Measurements from ENCODE around the gene GPR119. TPM values are rescaled to one million over a fixed set of nuclear protein-coding genes. Genes with fewer than 3 reads are reported as not detected.

Gene GPR119
- total RNA-seq, 1 donor from 2014 or later: not detected

DNA sequence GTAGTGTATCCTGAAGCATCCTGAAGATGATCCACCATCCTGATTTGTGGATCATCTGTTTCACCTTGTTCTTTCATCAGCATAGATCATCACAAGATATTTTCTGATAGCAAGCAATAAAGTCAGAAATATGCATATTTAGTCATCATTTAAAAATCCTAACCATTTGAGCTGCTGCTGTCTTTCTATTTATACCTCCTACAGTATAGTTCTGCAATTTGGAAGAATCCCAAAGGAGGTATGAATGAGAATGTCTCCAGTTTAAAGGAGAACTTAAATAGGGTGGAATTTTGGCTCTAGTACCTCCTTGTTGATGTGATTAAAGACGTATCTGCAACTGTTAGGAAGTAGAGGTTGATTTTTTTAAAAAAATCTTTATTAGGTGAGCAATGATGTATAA is 38.2 kb downstream of the GPR119 start:
- no peak for DNase-seq (ENCODE audit: low spot score)
- Histone ChIP-seq H3K9ac (no peak overlapping the region), H3K4me2 (no peak overlapping the region), H3K36me3 (no peaks in the 10 kb centered on the region), H3K79me2 (ENCODE audit: low read depth) (no peaks in the 10 kb centered on the region), H3K9me3 (ENCODE audit: low read depth) (no peaks in the 10 kb centered on the region), H3F3A (ENCODE audit: low read depth) (no peaks in the 10 kb centered on the region), H3K4me1 (no peaks in the 10 kb centered on the region), H4K20me1 (ENCODE audit: low read depth) (no peaks in the 10 kb centered on the region), H3K27me3 (no peaks in the 10 kb centered on the region), H2AFZ (replicated peaks) (no peak overlapping the region), H3K27ac (no peak overlapping the region), H3K4me3 (no peak overlapping the region)
- no peaks in the 10 kb centered on the region for H3K36me3 Mint-ChIP-seq
- H3K27ac Mint-ChIP-seq: no peak overlapping the region
- H3K27me3 Mint-ChIP-seq (ENCODE audit: insufficient read depth, low read depth): no peaks in the 10 kb centered on the region
- H3K9me3 Mint-ChIP-seq: no peaks in the 10 kb centered on the region
- H3K4me1 Mint-ChIP-seq: peaks cover 7% of the 10 kb centered on the region
- no peak overlapping the region for H3K4me3 Mint-ChIP-seq
- TF ChIP-seq EZH2phosphoT487 (IDR thresholded peaks at IDR 0.05) (no peak), EZH2 (IDR thresholded peaks at IDR 0.05) (no peak)
- TF ChIP-seq, protein P1, sequence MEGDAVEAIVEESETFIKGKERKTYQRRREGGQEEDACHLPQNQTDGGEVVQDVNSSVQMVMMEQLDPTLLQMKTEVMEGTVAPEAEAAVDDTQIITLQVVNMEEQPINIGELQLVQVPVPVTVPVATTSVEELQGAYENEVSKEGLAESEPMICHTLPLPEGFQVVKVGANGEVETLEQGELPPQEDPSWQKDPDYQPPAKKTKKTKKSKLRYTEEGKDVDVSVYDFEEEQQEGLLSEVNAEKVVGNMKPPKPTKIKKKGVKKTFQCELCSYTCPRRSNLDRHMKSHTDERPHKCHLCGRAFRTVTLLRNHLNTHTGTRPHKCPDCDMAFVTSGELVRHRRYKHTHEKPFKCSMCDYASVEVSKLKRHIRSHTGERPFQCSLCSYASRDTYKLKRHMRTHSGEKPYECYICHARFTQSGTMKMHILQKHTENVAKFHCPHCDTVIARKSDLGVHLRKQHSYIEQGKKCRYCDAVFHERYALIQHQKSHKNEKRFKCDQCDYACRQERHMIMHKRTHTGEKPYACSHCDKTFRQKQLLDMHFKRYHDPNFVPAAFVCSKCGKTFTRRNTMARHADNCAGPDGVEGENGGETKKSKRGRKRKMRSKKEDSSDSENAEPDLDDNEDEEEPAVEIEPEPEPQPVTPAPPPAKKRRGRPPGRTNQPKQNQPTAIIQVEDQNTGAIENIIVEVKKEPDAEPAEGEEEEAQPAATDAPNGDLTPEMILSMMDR (IDR thresholded peaks at IDR 0.05): no peak

DNA sequence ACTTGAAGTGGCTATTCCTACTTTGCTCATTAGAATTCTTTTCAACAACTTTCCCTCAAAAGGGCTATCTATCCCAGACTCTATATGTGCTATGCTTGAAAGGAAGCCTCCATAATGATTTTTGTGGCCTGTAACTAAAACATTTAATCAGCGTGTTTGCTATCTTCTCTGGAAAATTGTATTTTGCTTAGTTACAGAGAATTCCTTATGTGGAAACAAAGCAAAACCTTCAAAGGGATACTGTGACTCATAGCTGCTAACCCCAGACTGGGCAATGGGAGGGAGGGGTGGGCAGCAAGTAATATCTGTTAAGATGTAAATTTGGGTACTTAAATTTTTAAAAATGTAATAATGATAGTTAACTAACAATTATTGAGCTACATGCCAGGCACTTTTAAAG is 42.1 kb downstream of the GPR119 start:
- no peak overlapping the region for H3K27ac Mint-ChIP-seq
- no peak overlapping the region for H3K9ac ChIP-seq
- no peak for DNase-seq (ENCODE audit: low spot score)

DNA sequence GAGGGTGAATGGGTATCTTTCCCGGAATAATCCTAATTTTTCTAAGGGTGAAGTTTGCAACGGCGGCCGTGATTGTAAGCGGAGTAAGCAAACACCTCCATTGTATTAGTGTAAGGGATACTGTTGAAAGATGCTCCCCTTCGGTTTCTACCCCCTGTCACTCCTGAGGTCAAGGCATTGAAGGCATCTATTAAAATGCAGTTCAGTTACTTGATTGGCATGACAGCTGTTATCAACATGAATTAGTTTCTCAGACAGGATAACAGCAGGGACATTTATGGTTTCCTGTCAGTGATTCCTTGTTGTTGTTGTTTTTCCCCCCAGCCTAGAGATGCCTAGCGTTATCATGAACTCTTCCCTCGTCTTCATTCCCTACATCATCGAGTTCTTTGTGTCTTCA is 45.2 kb downstream of the GPR119 start:
- Mint-ChIP-seq H3K4me1 (peaks cover 31% of the 10 kb centered on the region), H3K27ac (peak overlapping the region; percentile 82), H3K4me3 (peak overlapping the region; percentile 96), H3K36me3 (no peaks in the 10 kb centered on the region), H3K9me3 (no peaks in the 10 kb centered on the region), H3K27me3 (ENCODE audit: insufficient read depth, low read depth) (peaks cover 2% of the 10 kb centered on the region)
- H3K4me2 ChIP-seq: peak overlapping the region; percentile 73
- no peak overlapping the region for H3K27ac ChIP-seq
- H3K9me3 ChIP-seq (ENCODE audit: low read depth): no peaks in the 10 kb centered on the region
- no peaks in the 10 kb centered on the region for H3K36me3 ChIP-seq
- H4K20me1 ChIP-seq (ENCODE audit: low read depth): no peaks in the 10 kb centered on the region
- no peaks in the 10 kb centered on the region for H3K27me3 ChIP-seq
- H3F3A ChIP-seq (ENCODE audit: low read depth): no peaks in the 10 kb centered on the region
- H3K4me3 ChIP-seq: peak overlapping the region; percentile 56
- DNase-seq (ENCODE audit: low spot score): no peak
- H3K9ac ChIP-seq: no peak overlapping the region
- TF ChIP-seq, protein P1 (IDR thresholded peaks at IDR 0.05): no peak
- TF ChIP-seq EZH2 (IDR thresholded peaks at IDR 0.05): no peak
- no peak for TF ChIP-seq EZH2phosphoT487 (IDR thresholded peaks at IDR 0.05)
- no peaks in the 10 kb centered on the region for H3K4me1 ChIP-seq
- H3K79me2 ChIP-seq (ENCODE audit: low read depth): no peaks in the 10 kb centered on the region
- H2AFZ ChIP-seq (replicated peaks): peak overlapping the region; percentile 54

More for the DNA sequence above, 42.1 kb downstream of the GPR119 start:
- H3K27me3 Mint-ChIP-seq (ENCODE audit: insufficient read depth, low read depth): peaks cover 2% of the 10 kb centered on the region
- Histone ChIP-seq H3K9me3 (ENCODE audit: low read depth) (no peaks in the 10 kb centered on the region), H3K27ac (no peak overlapping the region), H2AFZ (replicated peaks) (no peak overlapping the region), H3K4me2 (no peak overlapping the region), H4K20me1 (ENCODE audit: low read depth) (no peaks in the 10 kb centered on the region), H3K27me3 (no peaks in the 10 kb centered on the region), H3K4me3 (no peak overlapping the region), H3K36me3 (no peaks in the 10 kb centered on the region), H3K79me2 (ENCODE audit: low read depth) (no peaks in the 10 kb centered on the region), H3K4me1 (no peaks in the 10 kb centered on the region), H3F3A (ENCODE audit: low read depth) (no peaks in the 10 kb centered on the region)
- H3K36me3 Mint-ChIP-seq: no peaks in the 10 kb centered on the region
- peaks cover 31% of the 10 kb centered on the region for H3K4me1 Mint-ChIP-seq
- no peak overlapping the region for H3K4me3 Mint-ChIP-seq
- TF ChIP-seq, protein P1 (IDR thresholded peaks at IDR 0.05): no peak
- TF ChIP-seq EZH2phosphoT487 (IDR thresholded peaks at IDR 0.05): no peak
- TF ChIP-seq EZH2 (IDR thresholded peaks at IDR 0.05): no peak
- H3K9me3 Mint-ChIP-seq: no peaks in the 10 kb centered on the region

Data from neural progenitor cell (in vitro differentiated cells).